Measurements from ENCODE around the gene PLD4. TPM values are rescaled to one million over a fixed set of nuclear protein-coding genes. Genes with fewer than 3 reads are reported as not detected.

PLD4 gene
- total and polyA plus RNA-seq, 5 donors, result 0.05 to 0.88 (median 0.14) TPM

DNA sequence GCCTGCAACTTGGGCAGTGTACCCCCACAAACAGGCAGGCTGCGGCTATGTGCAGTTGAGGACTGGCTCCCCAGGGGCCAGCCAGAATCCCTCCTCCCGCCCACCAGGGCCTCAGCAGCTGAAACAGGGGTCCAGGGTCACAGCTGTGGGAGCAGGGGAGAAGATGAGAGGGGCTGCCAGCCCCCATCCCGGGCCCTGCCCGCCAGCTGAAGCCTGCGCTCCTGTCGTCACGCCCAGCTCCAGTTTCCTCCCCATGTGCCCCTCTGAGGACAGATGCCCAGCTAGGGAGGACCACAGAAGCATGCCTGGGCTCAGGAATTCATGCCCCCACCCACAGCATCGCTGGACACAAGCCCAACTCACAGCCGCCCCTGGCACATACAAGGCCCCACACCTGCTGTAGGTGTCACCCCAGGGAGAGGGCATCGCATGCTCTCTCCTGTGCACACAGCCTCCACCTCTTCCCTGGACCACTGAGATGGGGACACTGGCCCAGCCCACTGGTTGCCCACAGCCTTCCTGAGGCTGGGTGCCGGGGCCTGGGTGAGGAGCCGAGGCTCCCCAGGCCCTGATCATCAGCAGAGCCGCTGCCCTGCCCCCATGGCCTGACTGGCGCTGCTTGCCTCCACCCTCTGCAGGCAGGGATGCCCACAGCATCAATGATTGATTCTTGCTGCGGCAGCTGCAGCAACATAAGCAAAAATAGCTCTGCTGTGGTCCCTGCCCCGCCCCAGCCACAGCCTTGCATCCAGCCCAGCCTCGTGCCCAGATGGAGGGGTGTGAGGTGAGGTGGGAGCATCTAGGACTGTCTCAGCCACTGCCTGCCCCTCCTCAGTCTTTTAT lies 57.2 kb downstream of the PLD4 start:
- peak in 2 of 3 donors; percentile 29 to 42 for DNase-seq
- Histone ChIP-seq H3K4me1 (ENCODE audit: control insufficient read depth, insufficient read depth, low read length) (peaks cover 7% of the 10 kb centered on the region), H3K27ac (ENCODE audit: low read length) (no peak overlapping the region), H3K9me3 (ENCODE audit: control insufficient read depth, low read length) (no peaks in the 10 kb centered on the region), H3K27me3 (ENCODE audit: control insufficient read depth, insufficient read depth) (no peaks in the 10 kb centered on the region), H3K4me3 (ENCODE audit: low read length) (no peak overlapping the region)
- intact Hi-C loops (cut with DNase I), result loop anchor here in 2 of 4 donors (5.0 to 10.0 kb wide), 2 partner anchors 60 to 373 kb away; no protein-coding TSS in a partner anchor
- WGBS, result 74% methylated on average over 17 of the region's 17 CpGs
- ATAC-seq, result no peak

DNA sequence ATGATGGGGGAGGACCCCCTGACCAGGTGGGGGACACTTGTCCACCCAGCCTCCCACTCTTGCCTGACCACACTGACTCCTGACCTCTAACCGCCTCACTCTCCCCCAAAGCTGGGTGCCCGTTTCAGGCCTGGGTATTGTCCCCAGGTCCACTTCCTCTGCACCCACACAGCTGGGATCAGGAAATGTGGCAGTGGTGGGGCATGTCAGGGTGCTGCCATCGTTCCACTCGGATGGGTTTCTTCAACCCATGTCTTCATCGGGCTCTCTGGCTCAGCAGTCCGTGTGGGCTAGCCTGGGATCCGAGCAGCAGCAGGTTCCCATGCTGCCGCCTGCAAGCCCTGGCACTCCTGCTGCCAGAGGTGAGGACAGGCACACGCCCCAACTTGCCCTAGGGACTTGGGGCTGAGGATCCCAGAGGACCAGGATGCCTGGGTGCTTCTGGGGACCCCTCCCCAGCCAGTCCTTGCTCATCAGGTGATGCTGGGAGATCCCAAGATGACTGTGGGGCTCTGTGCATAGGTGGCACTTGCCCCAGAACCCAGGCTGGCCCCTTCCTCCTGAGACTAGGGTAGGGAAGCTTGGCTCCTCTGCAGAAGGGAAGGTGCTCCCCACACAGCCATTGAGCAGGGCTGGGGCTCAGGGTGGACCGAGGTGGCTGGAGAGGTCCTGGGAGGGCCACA lies 58.0 kb downstream of the PLD4 start:
- intact Hi-C loops (cut with DNase I), result loop anchor here in 2 of 4 donors (5.0 to 10.0 kb wide), 2 partner anchors 60 to 372 kb away; no protein-coding TSS in a partner anchor
- Histone ChIP-seq H3K4me3 (ENCODE audit: low read length) (no peak overlapping the region), H3K4me1 (ENCODE audit: control insufficient read depth, insufficient read depth, low read length) (peaks cover 3% of the 10 kb centered on the region), H3K9me3 (ENCODE audit: control insufficient read depth, low read length) (no peaks in the 10 kb centered on the region), H3K27me3 (ENCODE audit: control insufficient read depth, insufficient read depth) (no peaks in the 10 kb centered on the region), H3K27ac (ENCODE audit: low read length) (no peak overlapping the region)
- peak in 2 of 3 donors; percentile 38 to 40 for DNase-seq
- 80% methylated on average over 10 of the region's 10 CpGs for WGBS
- ATAC-seq, result no peak

Other genes with a start within 250 kb of the PLD4 start
- 10 to 100 TPM; 36.2 to 46.4 (median 42.3) TPM for gene INF2, start 235.3 kb upstream of the PLD4 start, total RNA-seq
- 36.6 TPM for gene INF2, start 235.3 kb upstream of the PLD4 start, polyA plus RNA-seq
- 100 to 1,000 TPM; 156 to 212 (median 188) TPM for gene ADSS1, start 200.7 kb upstream of the PLD4 start, total RNA-seq
- 217 TPM for gene ADSS1, start 200.7 kb upstream of the PLD4 start, polyA plus RNA-seq
- gene SIVA1, start 171.7 kb upstream of the PLD4 start, total RNA-seq, result 10 to 100 TPM; 74.6 to 88.5 (median 85.1) TPM
- 201 TPM for gene SIVA1, start 171.7 kb upstream of the PLD4 start, polyA plus RNA-seq
- gene AKT1, start 129.1 kb upstream of the PLD4 start, total RNA-seq, result 100 to 1,000 TPM; 120 to 154 (median 126) TPM
- 101 TPM for gene AKT1, start 129.1 kb upstream of the PLD4 start, polyA plus RNA-seq
- 1 to 10 TPM; 6.0 to 7.7 (median 6.6) TPM for gene ZBTB42, start 123.8 kb upstream of the PLD4 start, total RNA-seq
- gene ZBTB42, start 123.8 kb upstream of the PLD4 start, polyA plus RNA-seq, result 5.3 TPM
- 10 to 100 TPM; 10.4 to 19.1 (median 11.9) TPM for gene CEP170B, start 59.6 kb upstream of the PLD4 start, total RNA-seq
- gene CEP170B, start 59.6 kb upstream of the PLD4 start, polyA plus RNA-seq, result 8.4 TPM
- 1 to 10 TPM; 2.5 to 5.7 (median 3.3) TPM for gene AHNAK2, start 53.5 kb downstream of the PLD4 start, total RNA-seq
- gene AHNAK2, start 53.5 kb downstream of the PLD4 start, polyA plus RNA-seq, result 2.0 TPM
- gene CLBA1, start 60.9 kb downstream of the PLD4 start, total RNA-seq, result 1 to 10 TPM; 1.8 to 4.2 (median 3.1) TPM
- gene CLBA1, start 60.9 kb downstream of the PLD4 start, polyA plus RNA-seq, result 2.4 TPM
- gene CDCA4, start 96.2 kb downstream of the PLD4 start, total RNA-seq, result 1 to 10 TPM; 2.9 to 3.9 (median 3.3) TPM
- gene CDCA4, start 96.2 kb downstream of the PLD4 start, polyA plus RNA-seq, result 2.5 TPM
- under 1 TPM; 0.62 to 0.80 (median 0.73) TPM for gene GPR132, start 140.6 kb downstream of the PLD4 start, total RNA-seq
- 0.32 TPM for gene GPR132, start 140.6 kb downstream of the PLD4 start, polyA plus RNA-seq
- 10 to 100 TPM; 16.5 to 21.3 (median 17.4) TPM for gene JAG2, start 243.9 kb downstream of the PLD4 start, total RNA-seq
- gene JAG2, start 243.9 kb downstream of the PLD4 start, polyA plus RNA-seq, result 17.8 TPM